ENCODE data around the gene ABT1. TPM values are rescaled to one million over a fixed set of nuclear protein-coding genes. Genes with fewer than 3 reads are reported as not detected.

ABT1 gene
- total RNA-seq, 4 donors from 2014 or later = 13.9 to 19.4 (median 17.5) TPM

- WGBS, 2 donors (ENCODE audit: low coverage in 1 of 2) = 82 to 88% methylated on average over 2 to 3 of the region's 3 CpGs
- no peak for TF ChIP-seq CTCF (IDR thresholded peaks at IDR 0.05)
- TF ChIP-seq EP300 (IDR thresholded peaks at IDR 0.05) = no peak
- H3K36me3 ChIP-seq = peaks cover 0 to 33% of the 10 kb centered on the region in 2 donors
- H3K9me3 ChIP-seq = no peaks in the 10 kb centered on the region
- H3K4me1 ChIP-seq = peaks cover 0 to 14% (median 8%) of the 10 kb centered on the region in 3 donors
- no peak for ATAC-seq
- no peak overlapping the region for H3K27ac ChIP-seq
- H3K4me3 ChIP-seq = no peak overlapping the region
- no peaks in the 10 kb centered on the region for H3K27me3 ChIP-seq
Observed at GRCh38 chr6:26602262-26602661, 5.5 kb downstream of the ABT1 start.

GRCh38 chr6:26604026-26604425 is 7.3 kb downstream of the ABT1 start:
- ATAC-seq = no peak
- WGBS, 2 donors (ENCODE audit: low coverage in 1 of 2) = 32% methylated on average over 3 of the region's 3 CpGs; no CpG with 5 or more reads in 1 of the 2 donors
- Histone ChIP-seq H3K36me3 (peaks cover 0 to 19% of the 10 kb centered on the region in 2 donors), H3K4me1 (peaks cover 0 to 6% (median 0%) of the 10 kb centered on the region in 3 donors), H3K9me3 (no peaks in the 10 kb centered on the region), H3K4me3 (no peak overlapping the region), H3K27me3 (no peaks in the 10 kb centered on the region), H3K27ac (no peak overlapping the region)
- TF ChIP-seq POLR2A (IDR thresholded peaks at IDR 0.05) (no peak), CTCF (IDR thresholded peaks at IDR 0.05) (no peak), EP300 (IDR thresholded peaks at IDR 0.05) (no peak), POLR2AphosphoS5 (IDR thresholded peaks at IDR 0.05) (no peak)

DNA sequence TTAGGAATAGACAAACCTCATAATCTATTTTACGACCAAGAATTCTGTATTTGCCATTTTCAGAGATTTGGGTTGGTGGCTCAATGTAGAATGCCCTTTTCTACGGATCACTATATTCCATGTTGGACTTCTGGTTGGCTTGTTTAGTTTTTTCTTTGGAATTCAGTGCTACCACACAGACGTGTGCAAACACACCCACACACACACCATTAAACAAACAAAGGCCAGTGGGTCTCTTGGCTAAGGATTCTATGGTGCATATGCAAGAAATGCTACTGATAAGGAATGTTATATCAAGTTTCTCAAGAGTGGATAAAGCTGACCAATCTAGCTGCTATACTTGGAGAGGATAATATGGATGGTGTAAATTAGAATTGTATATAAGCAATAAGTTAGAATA is 8.0 kb downstream of the ABT1 start:
- WGBS, 2 donors (ENCODE audit: low coverage in 1 of 2) = 60 to 68% methylated on average over 3 of the region's 3 CpGs
- TF ChIP-seq POLR2A (IDR thresholded peaks at IDR 0.05) (no peak), CTCF (IDR thresholded peaks at IDR 0.05) (no peak), EP300 (IDR thresholded peaks at IDR 0.05) (no peak), POLR2AphosphoS5 (IDR thresholded peaks at IDR 0.05) (no peak)
- no peak for ATAC-seq
- Histone ChIP-seq H3K36me3 (peaks cover 0 to 11% of the 10 kb centered on the region in 2 donors), H3K27me3 (no peaks in the 10 kb centered on the region), H3K4me3 (no peak overlapping the region), H3K27ac (no peak overlapping the region), H3K4me1 (peaks cover 0 to 6% (median 0%) of the 10 kb centered on the region in 3 donors), H3K9me3 (no peaks in the 10 kb centered on the region)

DNA sequence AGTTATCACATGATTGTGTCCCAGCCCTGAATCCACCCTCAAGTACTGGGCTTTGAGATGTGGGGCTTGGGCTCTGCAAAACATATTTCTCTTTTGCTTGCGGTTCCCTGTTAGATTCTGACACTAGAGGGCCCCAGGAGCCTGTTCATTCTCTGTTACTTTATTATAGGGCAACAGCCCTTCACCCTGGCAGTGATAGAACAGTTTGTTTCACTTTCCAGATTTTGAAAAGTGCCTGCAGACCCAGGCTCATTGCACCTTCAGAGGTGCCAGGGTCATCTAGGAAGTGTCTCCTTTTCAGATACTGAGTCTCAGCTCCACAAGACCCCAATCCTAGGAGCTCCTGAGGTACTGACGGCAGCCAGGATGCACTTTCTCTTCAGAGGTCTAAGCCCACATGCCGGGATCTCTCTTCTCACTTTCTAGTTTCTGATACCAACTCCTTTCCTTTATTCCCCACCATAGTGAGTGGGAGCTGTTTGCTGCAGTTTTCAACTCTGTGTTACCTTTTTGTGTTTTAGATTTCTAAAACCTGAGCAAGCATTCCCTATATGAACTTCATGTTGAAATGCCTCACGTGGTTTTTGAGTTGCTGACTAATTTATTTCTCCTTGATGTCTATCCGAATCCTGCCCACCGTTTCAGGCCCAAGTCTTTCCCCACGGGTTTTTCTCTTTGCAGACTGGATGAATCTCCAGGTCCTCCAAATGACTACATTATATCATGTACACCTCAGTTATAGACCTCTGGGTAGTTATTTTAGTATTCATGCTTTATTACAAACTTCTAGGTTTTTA is 10.9 kb downstream of the ABT1 start:
- Histone ChIP-seq H3K36me3 (no peaks in the 10 kb centered on the region), H3K4me1 (peaks cover 0 to 6% (median 0%) of the 10 kb centered on the region in 3 donors), H3K27ac (no peak overlapping the region), H3K27me3 (peaks cover 13% of the 10 kb centered on the region), H3K9me3 (no peaks in the 10 kb centered on the region), H3K4me3 (peak overlapping the region in 1 of 2 donors; percentile 17)
- TF ChIP-seq EP300 (IDR thresholded peaks at IDR 0.05) (no peak), POLR2A (IDR thresholded peaks at IDR 0.05) (no peak), CTCF (IDR thresholded peaks at IDR 0.05) (peak in 3 of 4 experiments; percentile 43 to 53 (median 43)), POLR2AphosphoS5 (IDR thresholded peaks at IDR 0.05) (no peak)
- WGBS, 2 donors (ENCODE audit: low coverage in 1 of 2) = 41 to 45% methylated on average over 7 of the region's 7 CpGs
- no peak for ATAC-seq

GRCh38 chr6:26609463-26609862 is 12.7 kb downstream of the ABT1 start:
- TF ChIP-seq EP300 (IDR thresholded peaks at IDR 0.05) (no peak), POLR2A (IDR thresholded peaks at IDR 0.05) (no peak), POLR2AphosphoS5 (IDR thresholded peaks at IDR 0.05) (no peak), CTCF (IDR thresholded peaks at IDR 0.05) (no peak)
- Histone ChIP-seq H3K4me1 (peaks cover 0 to 18% (median 10%) of the 10 kb centered on the region in 3 donors), H3K4me3 (no peak overlapping the region), H3K36me3 (no peaks in the 10 kb centered on the region), H3K9me3 (no peaks in the 10 kb centered on the region), H3K27ac (no peak overlapping the region), H3K27me3 (peaks cover 31% of the 10 kb centered on the region)
- 39 to 51% methylated on average over 3 of the region's 3 CpGs for WGBS, 2 donors (ENCODE audit: low coverage in 1 of 2)
- no peak for ATAC-seq
